Measurements from ENCODE around the gene RSPH10B2. TPM values are rescaled to one million over a fixed set of nuclear protein-coding genes. Genes with fewer than 3 reads are reported as not detected.
"Not testable (repeated sequence)": the region's sequence is repeated elsewhere in the genome, so short reads cannot be mapped to it uniquely, and the experiment has no call there.

RSPH10B2 gene
- total RNA-seq, 4 donors from 2014 or later: 1.3 TPM; not detected in 3

DNA sequence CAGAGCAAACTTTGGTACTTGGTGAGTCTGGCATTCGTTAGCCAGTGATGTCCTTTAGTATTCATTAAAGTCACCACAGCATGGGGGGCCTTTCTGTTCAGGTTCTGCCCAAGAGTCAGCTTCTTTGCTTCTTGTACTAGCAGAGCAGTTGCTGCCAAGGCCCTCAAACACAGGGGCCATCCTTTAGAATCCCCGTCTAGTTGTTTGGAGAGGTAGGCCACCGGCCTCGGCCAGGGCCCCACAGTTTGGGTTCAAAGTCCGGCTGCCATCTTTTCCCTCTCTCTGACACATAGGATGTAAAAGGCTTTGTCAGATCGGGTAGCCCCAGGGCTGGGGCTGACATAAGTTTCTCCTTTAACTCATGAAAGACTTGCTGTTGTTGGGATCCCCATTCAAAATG lies 89.8 kb downstream of the RSPH10B2 start:
- intact Hi-C loops (cut with DNase I; ENCODE audit: low total_unique reads): loop anchor here (10.0 kb wide), 1 partner anchor 1231 kb away; no protein-coding TSS in a partner anchor
- 74 to 81% methylated on average over 6 of the region's 6 CpGs for WGBS, 2 donors
- peak in 1 of 2 donors; percentile 34 for DNase-seq (ENCODE audit: low spot score in 2 of 2)
- H3K4me3 ChIP-seq (ENCODE audit: low read depth, poor library complexity, severe bottlenecking): not testable (repeated sequence)

- intact Hi-C loops (cut with DNase I; ENCODE audit: low total_unique reads): loop anchor here (10.0 kb wide), 1 partner anchor 1229 kb away; no protein-coding TSS in a partner anchor
- 64 to 79% methylated on average over 16 of the region's 16 CpGs for WGBS, 2 donors
- DNase-seq (ENCODE audit: low spot score in 2 of 2): peak in 1 of 2 donors; percentile 80
- H3K4me3 ChIP-seq (ENCODE audit: low read depth, poor library complexity, severe bottlenecking): not testable (repeated sequence)
Measured at GRCh38 chr7:6845971-6846449, 92.1 kb downstream of the RSPH10B2 start.

- WGBS, 2 donors: 76 to 87% methylated on average over 7 to 18 of the region's 18 CpGs
- intact Hi-C loops (cut with DNase I; ENCODE audit: low total_unique reads): loop anchor here (10.0 kb wide), 1 partner anchor 1227 kb away; no protein-coding TSS in a partner anchor
- peak in 1 of 2 donors; percentile 39 for DNase-seq (ENCODE audit: low spot score in 2 of 2)
- not testable (repeated sequence) for H3K4me3 ChIP-seq (ENCODE audit: low read depth, poor library complexity, severe bottlenecking)
Measured at GRCh38 chr7:6847751-6848150, 93.8 kb downstream of the RSPH10B2 start.

Other genes starting within 250 kb of the RSPH10B2 start
- gene GRID2IP, start 202.6 kb upstream of the RSPH10B2 start, total RNA-seq: 1 to 10 TPM in 1 of 4 donors, under 1 TPM in 3; 0.49 to 2.2 (median 0.64) TPM
- 10 to 100 TPM; 18.4 to 30.7 (median 23.3) TPM for gene ZDHHC4, start 176.6 kb upstream of the RSPH10B2 start, total RNA-seq
- gene INTS15, start 164.1 kb upstream of the RSPH10B2 start, total RNA-seq: 10 to 100 TPM; 21.3 to 34.5 (median 29.7) TPM
- gene ZNF853, start 138.5 kb upstream of the RSPH10B2 start, total RNA-seq: 1 to 10 TPM; 4.6 to 7.7 (median 5.9) TPM
- gene ZNF316, start 116.8 kb upstream of the RSPH10B2 start, total RNA-seq: 10 to 100 TPM; 30.6 to 63.6 (median 35.6) TPM
- 10 to 100 TPM; 19.7 to 40.8 (median 23.8) TPM for gene ZNF12, start 47.2 kb upstream of the RSPH10B2 start, total RNA-seq
- gene CCZ1B, start 72.2 kb downstream of the RSPH10B2 start, total RNA-seq: 10 to 100 TPM; 20.0 to 84.7 (median 27.3) TPM